ENCODE measurements around the gene ANGPTL2.

The ANGPTL2 gene

GRCh38 chr9:127050152-127050551 lies 72.3 kb downstream of the ANGPTL2 start:
- no peak for TF ChIP-seq CTCF (IDR thresholded peaks at IDR 0.05)

- TF ChIP-seq CTCF (IDR thresholded peaks at IDR 0.05), result no peak
Measured at GRCh38 chr9:127049581-127049980, 72.9 kb downstream of the ANGPTL2 start.

DNA sequence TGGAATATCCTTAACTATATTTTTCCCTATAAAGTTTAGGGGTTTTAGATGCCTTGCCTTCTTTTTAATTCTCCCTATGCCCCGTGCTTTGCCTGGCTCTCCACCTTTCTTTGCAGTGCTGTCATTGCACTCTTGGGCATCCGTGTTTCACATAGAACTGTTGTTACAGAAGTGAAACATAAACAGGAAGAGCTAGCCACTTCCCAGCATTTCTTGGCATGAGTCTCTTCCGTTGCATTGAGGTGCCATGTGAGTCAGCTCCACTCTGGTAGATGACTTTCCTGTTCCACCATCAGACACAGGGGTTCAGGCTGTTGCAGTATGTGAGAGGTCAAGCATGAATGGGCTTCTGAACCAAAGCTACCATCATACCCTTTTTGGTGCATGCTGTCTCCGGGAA lies 73.4 kb downstream of the ANGPTL2 start:
- no peak for TF ChIP-seq CTCF (IDR thresholded peaks at IDR 0.05)

- TF ChIP-seq CTCF (IDR thresholded peaks at IDR 0.05), result no peak
Measured at GRCh38 chr9:127047971-127048370, 74.5 kb downstream of the ANGPTL2 start.

- TF ChIP-seq CTCF (IDR thresholded peaks at IDR 0.05), result no peak
Measured at GRCh38 chr9:127045148-127045547, 77.3 kb downstream of the ANGPTL2 start.

DNA sequence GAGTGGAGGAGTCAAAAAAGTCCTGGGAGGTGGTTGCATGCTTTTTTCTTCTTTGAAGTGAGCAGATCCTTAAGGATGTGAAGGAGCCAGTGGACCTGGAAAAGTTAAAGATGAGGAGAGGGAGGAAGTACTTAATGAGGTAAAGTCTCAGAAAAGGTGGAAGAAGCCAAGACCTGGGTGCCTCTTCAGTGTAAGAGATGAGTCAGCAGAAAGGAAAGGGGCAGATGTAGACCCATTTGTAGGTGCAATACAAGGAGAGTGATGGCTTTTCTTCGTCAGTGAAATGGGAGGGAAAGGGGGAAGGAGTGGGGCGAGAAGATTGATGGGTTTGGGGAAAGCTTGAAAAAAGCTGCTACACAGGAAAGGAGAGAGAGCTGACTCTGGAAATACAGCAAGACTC lies 82.9 kb downstream of the ANGPTL2 start:
- TF ChIP-seq CTCF (IDR thresholded peaks at IDR 0.05), result no peak

DNA sequence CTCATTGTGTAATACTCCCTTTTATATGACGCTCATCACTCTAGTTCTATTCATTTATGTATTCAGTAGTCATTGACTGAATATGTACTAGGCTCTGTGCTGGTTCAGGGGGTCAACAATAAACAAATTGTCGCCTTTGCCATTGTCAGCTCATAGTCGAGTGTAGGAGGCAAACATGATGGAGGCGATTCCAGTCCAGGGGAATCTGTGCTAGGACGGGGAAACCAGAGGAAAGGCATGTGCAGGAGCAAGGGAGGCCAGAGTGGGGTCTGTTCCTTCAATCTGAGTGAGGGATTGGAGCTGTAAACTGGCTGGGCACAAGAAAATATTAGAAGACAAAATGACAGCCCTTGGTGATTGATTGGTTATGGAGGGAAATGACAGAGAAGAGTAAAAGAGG lies 83.9 kb downstream of the ANGPTL2 start:
- no peak for TF ChIP-seq CTCF (IDR thresholded peaks at IDR 0.05)
